Stimulated activated CD8-positive, alpha-beta memory T cell treated with anti-CD3 and anti-CD28 coated beads, Interleukin-12 subunit alpha, Interleukin-12 subunit beta, amount 100 ng/mL, for 4 hours (primary cell): ENCODE results near the gene RHOBTB3.
"Not testable (repeated sequence)": the region's sequence is repeated elsewhere in the genome, so short reads cannot be mapped to it uniquely, and the experiment has no call there.

Experiments used
- DNase-seq: peaks from one replicate; pipeline ENCODE4 v3.0.0-alpha.2; 2020; ENCODE audit warnings: low read depth

Gene RHOBTB3

GRCh38 chr5:95821110-95822021 lies 90.2 kb downstream of the RHOBTB3 start:
- DNase-seq, result no peak

- no peak for DNase-seq
These were observed 91.0 kb downstream of the RHOBTB3 start for GRCh38 chr5:95822043-95822541.

GRCh38 chr5:95822542-95823181 lies 91.5 kb downstream of the RHOBTB3 start, which contains the start of gene GLRX:
Gene GLRX (minus strand): TSS chr5:95822726. CDS start chr5:95822662, 64 bp downstream.
- DNase-seq, result no peak

- DNase-seq, result no peak
These were observed 92.1 kb downstream of the RHOBTB3 start for GRCh38 chr5:95823218-95823737.

- DNase-seq, result no peak
These were observed 92.8 kb downstream of the RHOBTB3 start for GRCh38 chr5:95823738-95824609.

GRCh38 chr5:95824747-95825146 lies 93.6 kb downstream of the RHOBTB3 start:
- no peak for DNase-seq

- no peak for DNase-seq
These were observed 94.4 kb downstream of the RHOBTB3 start for GRCh38 chr5:95825495-95825894.

- no peak for DNase-seq
These were observed 96.1 kb downstream of the RHOBTB3 start for GRCh38 chr5:95826949-95827891.

- no peak for DNase-seq
These were observed 96.7 kb downstream of the RHOBTB3 start for GRCh38 chr5:95827892-95828246.

GRCh38 chr5:95830226-95830625 lies 99.1 kb downstream of the RHOBTB3 start:
- no peak for DNase-seq

GRCh38 chr5:95832664-95833063 lies 101.5 kb downstream of the RHOBTB3 start:
- DNase-seq, result no peak

GRCh38 chr5:95835682-95836385 lies 104.7 kb downstream of the RHOBTB3 start:
- no peak for DNase-seq

GRCh38 chr5:95836544-95836943 lies 105.4 kb downstream of the RHOBTB3 start:
- DNase-seq, result no peak

- DNase-seq, result not testable (repeated sequence)
These were observed 105.8 kb downstream of the RHOBTB3 start for GRCh38 chr5:95836971-95837370.

GRCh38 chr5:95837492-95837891 lies 106.4 kb downstream of the RHOBTB3 start:
- DNase-seq, result no peak

GRCh38 chr5:95838001-95838520 lies 106.9 kb downstream of the RHOBTB3 start:
- no peak for DNase-seq

- no peak for DNase-seq
These were observed 107.4 kb downstream of the RHOBTB3 start for GRCh38 chr5:95838556-95838955.

- DNase-seq, result no peak
These were observed 108.5 kb downstream of the RHOBTB3 start for GRCh38 chr5:95839658-95840057.

GRCh38 chr5:95840956-95841705 lies 110.0 kb downstream of the RHOBTB3 start:
- no peak for DNase-seq
